ENCODE measurements around the gene RUVBL1.
A peak's percentile ranks its signal among the peaks of the same experiment; 100 is the strongest.

Gene RUVBL1

DNA sequence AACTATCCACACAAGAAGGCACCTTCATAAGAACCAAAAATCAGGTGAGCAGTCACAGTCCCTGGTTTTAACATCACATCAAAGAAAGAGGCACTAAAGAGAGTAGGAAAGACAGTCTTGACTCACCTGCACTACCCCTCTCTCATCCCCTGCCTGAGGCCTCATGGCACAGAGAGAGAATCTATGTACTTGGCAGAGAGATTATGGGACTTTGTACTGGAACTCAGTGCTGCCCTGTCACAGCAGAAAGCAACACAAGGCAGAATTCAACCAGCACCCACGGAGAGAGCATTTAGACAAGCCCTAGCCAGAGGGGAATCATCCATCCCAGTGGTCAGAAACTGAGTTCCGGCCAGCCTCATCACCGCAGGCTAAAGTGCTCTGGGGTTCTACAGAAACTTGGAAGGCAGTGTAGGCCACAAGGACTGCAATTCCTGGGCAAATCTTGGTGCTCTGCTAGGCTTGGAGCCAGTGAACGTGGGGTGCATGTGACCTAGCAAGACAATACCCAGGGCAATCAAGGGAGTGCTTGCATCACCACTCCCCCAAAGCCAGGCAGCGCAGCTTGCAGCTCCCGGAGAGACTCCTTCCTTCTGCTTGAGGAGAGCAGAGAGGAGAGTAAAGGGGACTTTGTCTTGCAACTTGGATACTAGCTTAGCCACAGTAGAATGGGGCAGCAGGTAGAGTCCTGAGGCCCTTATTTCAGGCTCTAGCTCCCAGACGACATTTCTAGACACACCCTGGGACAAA, 8.5 kb upstream of the RUVBL1 start:
- DNase-seq: no peak

DNA sequence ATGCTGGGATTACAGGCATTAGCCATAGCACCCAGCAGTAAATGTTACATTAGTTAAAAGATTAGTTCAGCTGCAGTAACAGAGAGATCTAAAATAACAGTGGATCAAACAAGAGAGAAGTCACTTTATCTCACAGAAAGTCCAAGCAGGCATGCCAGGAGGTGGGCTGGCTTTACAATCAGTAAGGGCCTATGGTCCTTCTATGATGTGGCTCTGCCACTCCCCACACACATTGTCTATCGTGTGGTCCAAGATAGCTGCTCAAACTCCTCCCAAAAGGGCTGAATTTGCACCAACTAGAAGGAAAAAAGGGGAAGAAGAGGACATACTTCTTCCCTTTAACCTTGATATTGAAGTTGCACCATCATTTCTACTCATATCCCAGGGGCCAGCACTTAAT, 4.6 kb upstream of the RUVBL1 start:
- no peak for DNase-seq

DNA sequence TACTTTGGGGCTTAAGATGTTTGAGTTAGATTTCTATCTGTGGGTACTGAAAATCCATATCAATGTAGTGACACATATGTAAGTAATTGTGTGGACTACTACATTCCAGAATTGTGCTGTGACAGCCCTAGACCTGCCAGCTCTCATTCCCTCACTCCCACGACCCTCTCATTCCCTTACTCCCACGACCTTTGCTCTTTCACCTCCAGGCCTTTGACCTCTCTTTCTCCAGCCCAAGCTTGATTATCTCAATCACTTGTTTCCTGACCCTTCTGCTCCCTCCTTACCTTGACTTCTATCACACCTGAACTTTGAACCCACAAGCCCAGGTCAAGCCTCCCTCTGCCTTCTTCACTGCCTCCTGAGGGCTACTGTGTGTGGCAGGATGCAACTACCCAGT, 3.6 kb upstream of the RUVBL1 start:
- DNase-seq: no peak

DNA sequence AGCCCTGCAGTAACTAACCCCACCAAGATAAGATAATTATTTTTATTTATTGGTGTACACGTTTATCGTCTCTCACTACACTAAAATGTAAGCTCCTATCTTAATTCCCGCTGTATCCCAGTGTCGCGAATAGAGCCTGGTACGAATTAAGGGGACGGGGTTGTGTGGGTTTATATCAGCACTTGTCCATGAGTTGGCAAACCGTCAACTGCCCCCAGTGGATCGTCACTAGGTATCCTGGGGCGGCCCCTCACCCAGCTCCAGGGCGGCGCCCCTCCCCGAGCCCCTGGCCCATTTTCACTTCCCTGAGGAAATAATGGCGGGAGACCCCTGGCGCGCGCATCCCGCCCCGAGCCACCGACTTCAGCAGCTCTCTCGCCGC, 465 bp downstream of the RUVBL1 start:
- no peak for DNase-seq

DNA sequence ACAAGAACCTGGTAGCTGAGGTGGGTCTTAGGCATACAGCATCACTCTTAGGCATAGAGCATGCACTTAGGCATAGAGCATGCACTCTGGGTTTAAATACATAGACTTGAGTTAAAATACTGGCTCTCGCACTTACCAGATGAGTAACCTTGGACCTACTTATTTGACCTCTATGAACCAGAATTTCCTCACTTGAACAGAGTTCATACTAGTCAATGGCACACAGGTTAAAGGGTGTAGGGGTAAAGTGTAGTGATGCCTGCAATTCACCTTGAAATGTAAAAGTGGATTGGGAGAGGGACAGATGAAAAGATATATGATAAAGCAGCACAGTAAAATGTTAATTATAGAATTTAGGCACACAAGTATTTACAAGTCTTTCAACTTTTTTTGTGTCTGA, 1.6 kb downstream of the RUVBL1 start:
- no peak for DNase-seq

DNA sequence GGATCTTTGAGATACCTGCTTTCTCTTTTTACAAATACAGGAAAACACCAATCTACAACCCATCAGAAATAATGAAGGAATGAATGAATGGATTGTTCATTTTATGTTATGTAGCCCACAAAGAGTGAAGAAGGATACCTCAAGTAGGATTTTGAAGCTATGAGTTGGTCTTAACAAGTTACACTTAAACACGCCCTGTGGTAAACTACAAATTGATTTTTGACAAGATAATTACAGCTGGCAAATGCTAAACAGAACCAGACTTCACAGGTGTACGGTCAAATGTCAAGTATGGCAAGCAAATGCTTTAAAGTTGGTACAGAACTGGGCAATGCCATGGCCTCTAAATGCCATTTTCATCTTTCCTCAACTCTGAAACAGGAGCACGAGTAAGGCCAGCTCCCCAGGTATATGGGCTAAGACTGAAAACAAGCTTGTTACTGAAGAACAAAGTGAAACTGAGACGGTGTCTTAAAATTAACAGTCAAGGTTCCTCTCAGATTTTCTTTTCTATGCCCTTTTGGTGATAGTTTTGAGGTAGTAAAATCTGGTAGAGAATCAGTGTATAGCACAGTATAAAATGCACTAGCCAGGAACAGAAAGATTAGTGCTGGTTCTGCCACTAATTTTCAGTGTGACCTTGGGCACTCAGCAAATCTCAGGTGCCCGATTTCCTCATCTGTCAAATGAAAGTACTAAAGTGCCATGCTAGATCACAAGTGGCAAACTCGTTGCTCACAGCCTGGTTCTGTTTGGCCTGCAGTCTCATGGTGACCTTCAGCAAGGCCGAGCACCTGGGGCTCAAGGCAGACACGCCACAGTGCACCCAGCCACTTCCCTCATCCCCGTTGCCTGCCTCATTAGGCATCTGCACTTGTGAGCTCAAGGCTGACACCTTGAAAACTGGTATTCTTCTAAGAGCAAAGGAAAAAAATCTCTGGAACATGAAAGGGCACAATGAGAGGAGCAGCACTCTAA, 9.5 kb downstream of the RUVBL1 start:
- DNase-seq: no peak

DNA sequence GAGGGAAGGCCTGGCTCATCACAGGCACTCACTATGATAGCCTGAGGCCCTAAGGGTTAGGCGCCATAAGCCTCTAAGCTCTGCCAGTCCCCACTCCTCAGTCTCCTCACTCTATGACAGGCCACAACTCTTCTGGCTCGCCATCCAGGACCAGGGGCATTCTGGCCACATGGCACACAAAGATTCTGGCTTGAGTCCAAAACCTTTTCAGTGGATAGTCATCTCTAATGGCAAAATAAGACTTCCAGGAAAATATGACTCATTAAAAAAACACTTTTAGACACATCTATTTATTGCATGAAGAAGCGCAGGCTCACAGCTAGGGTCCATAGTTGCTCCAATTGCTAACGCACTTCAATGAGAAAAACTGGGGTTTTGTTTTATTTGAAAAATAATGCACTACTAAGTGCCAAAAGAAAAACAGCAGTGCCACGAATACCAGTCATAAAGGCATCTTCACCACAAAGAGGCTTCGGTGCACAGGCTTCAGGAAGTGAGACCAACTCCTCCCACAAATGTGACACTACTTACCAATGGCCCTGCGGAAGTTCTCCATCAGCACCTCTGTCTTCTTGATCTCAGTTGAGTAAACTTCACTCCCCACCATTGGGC, 11.1 kb downstream of the RUVBL1 start:
- peak; percentile 54 for DNase-seq

DNA sequence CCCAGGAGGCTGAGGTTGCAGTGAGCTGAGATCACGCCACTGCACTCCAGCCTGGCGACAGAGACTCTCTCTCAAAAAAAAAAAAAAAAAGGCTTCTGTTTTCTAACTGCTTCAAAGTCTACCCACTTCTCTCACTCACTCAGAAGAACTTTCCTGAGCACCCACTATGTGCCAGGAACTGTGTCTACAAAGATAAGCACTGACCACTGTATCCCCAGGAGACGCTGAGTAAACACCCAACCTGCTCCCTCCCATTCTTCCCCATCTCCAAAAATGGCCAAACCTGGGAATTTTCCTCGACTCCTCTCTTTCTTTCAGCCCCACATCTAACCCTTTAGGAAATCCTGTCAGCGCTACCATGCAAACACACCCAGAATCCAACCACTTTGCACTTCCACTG, 12.5 kb downstream of the RUVBL1 start:
- DNase-seq: no peak

DNA sequence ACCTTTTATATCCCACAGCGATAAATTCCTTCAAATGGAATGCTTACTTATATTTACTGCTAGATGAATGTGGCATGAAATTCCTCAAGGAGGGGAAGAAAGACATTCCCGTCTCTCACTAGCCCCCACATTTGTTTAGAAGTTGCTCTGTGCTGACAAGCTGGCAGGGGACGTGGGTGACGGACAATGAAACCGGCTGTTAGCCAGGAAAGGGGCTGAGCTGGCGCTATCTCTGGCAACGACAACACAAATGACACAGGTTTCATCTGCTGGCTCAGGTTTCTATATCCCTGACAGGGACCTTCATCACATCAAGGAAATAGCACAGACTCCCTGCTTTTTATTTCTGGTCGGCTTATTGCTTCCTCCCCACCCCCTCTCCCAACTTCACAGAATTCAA, 15.8 kb downstream of the RUVBL1 start:
- DNase-seq: no peak

DNA sequence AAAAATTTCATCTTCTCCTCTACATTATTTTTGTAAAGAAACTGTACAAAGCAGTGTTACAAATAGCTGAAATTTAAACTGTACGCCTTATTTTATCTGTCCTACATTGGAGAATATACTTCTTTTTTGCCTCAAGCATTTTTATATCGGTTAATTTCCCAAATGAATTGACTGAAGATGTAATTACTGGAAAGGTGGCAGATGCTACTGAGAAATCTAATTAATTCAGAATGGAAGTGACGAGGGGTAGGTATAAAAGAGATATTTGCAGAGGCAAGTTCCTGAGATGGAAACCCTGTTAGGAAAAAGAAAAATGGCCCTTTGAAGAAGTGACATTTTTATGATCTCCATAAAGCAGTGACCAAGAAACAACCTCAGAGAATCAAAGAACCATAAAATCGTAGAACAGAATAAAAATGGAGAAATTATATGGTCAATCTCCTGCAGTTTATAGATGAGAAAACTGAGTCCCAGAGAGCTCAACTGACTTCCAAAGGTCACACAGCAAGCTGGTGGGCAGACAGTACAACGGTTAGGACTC, 20.4 kb downstream of the RUVBL1 start:
- DNase-seq: no peak

DNA sequence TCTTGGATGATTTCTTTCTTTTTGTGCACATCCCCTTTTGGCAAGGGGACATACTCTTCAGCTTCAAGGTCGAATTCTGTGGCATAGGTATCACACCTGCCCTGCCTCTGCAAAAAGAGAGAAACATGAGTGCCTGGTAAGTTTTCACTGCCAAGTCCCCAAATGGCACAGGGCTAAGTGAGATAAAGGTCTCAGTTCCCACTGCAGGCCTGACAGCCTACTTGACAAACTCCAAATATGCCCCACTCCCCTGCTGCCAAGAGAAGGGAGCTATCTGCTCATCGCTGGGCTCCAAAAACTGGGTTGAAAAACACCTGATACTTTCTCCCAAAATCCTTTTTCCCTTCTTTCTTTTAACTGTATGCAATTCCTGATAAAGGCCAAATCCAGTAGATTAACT, 23.0 kb downstream of the RUVBL1 start:
- DNase-seq: no peak

DNA sequence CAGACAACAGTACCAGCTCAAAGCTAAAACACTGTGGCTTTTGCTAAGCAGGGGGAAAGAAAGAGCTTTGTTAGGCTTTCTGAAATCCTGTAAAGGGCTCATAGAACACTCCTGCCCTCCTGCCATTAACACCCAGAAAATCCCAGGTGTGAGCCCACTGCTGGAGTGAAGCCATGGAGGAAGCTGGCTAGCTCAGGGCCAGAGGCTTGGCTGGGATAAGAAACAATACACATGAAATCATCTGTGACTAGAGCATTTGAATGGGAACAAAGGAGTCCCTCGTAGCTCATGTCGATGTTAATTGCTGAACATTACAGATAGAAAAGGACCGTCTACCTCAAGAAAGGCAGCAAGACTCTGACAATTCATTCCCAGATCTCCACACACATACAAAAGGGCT, 23.5 kb downstream of the RUVBL1 start:
- DNase-seq: no peak

DNA sequence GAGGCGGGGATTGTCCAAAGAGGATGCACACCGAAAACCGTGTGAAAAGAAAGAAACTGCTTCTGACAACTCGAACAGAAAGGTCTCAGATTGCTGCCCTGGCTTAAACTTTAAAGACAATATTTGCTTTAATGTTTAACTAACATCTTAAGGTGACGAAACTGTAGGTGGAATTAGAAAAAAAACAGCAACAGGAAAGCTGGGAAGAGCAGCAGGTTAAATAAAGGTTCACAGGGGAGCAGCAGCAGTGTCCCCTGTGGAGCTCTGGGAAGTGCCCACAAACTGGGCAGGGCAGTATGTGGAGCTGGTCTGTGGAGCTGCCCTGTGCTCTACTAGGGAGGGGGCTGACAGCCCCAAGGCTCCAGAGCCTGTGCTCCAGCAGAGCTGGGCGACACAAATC, 25.4 kb downstream of the RUVBL1 start:
- no peak for DNase-seq

DNA sequence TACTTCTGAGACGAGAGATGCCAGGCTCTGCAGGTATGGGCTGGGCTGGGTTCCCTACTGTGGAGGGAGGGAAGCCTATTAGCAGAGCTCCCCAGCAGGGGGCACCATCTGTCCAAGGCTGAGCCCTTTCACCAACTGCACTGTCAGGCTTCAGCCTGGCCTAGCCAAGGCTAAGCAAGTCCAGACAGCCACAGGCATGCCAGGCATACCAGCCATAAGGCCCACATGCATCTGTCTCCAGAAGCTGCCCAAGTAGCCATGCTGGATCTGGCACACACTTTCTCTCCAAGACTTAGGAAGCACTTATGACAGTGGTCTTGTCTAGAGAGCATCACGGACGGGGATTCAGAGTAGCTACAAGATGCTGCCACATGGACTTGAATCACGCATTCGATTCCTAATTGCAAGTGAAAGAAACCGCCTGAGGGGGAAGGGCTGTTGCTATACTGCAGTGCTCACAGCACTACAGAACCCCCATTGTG, 28.3 kb downstream of the RUVBL1 start:
- peak; percentile 44 for DNase-seq

DNA sequence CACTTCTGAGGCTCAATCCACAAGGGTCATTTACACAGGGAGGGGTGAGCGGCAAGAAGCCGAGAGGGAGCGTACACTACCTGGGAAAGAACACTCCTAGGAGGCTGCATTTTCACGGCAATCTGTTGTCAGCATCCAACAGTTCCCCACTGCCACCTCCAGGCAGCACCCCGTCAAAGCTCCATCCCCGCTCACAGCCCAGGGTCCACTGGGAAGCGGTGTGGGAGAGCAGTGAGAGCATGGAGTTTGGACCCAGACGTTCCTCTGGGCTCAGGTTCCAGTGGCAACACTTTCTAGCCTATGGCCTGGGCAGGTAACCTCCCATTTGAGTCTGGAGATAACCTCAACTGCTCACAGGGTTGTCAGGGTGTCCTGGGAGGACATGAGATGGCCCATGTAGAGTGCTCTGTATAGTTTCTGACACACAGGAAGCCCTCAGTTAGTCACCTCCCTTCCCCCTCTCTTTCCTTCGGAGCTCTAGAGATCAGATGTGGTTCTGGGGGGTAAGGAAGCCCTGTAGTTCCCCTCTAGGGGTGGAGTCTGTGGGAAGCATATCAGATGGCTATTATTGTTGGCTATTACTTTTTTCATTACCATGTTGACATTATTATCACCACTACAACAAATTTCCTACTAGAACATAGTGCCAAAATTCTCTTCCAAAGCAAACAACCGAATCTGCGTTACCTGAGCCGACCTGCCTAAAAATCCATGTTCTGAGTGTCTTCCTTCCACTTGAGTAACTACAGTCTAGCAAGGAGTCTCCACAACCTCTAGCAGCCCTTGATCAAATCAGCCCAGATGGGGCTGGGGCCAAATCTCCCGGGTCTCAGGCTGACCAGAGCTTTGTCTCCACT, 29.1 kb downstream of the RUVBL1 start:
- DNase-seq: no peak

DNA sequence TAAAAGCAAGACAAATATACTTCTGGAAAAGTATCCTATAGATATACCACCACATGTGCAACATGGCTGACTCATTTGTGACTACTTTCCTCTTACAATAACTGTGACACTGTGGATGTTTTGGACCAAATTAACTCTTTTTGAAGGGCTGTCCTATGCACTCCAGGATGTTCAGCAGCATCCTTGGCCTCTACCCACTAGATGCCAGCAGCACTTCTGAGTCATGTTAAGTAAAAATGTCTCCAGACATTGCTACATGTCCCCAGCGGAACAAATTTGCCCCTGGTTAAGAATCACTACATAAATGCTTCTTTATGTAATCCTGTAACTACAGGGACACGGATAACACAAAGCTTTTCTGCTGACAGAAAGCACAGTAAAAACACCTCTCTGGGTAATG, 32.0 kb downstream of the RUVBL1 start:
- DNase-seq: no peak

DNA sequence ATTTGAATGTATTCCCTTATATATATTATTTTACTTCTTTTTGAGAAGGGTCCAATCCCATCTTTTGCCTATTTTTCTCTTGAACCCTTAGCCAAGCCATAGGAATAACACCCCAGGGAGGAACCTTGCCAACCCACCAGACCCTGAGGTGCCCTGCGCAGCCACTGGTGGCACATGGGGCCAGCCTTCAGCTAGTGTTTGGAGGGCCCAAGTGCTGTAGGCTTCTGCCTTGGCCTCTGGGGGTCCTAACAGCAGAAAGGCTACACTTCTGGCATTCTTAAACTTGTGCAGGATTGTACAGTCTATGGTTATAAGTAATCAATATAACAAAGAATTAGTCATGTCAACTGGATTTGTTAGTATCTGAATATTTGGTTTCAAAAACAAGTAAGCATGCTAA, 34.5 kb downstream of the RUVBL1 start:
- no peak for DNase-seq

DNA sequence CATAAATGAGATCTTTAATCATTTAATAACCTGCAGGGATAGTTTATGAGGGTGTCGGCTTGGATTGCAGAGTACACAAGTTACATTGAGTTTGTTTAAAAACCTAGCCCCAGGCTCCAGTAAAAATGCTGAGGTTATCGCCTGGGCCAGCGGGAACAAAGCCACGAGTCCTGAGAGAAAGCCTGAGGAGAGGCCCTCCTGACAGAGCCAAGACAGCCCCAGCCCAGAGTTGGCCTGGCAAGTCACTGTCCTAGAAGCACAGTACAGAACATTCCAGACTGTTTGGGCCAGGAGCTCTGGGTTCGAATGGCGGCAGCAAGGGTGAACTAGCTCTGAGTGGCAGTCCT, 39.0 kb downstream of the RUVBL1 start:
- no peak for DNase-seq

DNA sequence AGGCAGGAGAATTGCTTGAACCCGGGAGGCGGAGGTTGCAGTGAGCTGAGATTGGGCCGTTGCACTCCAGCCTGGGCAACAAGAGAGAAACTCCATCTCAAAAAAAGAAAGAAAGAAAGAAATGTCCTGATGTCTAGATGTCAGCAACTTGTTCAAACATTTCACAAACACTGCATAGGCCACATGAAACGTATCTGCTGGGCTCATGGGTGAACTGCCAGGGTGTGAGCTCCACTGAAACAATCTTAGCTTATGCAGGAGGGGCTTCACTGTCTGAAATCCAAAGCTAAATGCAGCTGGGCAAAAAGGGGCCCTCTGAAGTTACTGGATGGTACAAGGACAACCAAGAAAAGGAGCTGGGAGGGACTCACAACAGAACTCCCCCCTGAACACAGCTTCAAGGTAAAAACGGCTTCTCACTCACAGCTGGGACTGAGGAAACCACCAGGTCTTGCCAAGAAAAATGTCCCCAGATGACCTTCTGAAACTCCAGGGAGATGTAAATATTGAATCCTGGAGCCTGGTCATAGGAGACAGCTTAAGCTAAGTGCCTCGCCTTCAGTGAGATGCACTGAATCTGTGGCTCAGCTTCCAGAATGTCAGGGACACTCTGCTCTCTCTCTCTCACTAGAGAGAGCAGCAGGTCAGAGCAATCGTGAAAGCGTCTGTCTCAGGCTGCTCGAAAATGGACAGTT, 39.5 kb downstream of the RUVBL1 start:
- no peak for DNase-seq

DNA sequence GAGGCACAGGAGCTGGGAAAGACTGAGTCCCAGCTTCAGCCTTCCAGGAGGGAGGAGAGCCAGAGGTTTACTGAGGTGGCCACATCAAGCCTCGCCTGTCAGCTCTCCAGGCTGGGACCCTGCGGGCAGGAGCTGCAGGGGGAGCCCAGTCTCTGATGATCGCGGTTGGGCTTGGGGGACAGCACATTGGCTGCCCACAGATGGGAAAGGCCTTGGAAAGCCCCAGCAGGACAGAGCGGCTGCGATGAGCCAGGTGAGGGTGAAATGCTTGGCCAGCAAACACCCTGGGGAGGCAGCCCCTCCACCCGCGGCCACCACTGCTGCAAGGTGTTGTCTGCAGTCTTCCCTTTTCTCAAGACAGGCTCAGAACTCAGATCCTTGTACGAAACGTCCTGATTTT, 40.2 kb downstream of the RUVBL1 start:
- DNase-seq: no peak

DNA sequence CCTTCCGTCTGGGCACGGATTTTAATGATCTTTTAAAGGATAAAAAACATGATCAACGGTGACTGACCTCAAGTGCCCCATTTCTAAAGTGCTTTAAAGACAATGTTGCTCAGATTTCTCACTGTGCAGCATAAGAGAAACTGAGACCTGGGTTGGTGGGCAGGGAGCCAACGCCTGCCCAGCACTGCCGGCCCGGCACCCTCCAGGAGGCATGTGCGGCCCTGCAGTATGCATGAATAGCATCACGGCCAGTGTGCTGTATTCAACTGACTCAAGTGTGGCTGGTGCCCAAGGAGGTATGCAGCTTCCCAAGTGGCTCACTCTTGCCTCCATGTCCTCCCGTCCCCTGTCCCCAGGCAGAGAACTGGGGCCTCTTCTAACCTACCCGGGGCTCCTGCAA, 41.1 kb downstream of the RUVBL1 start:
- DNase-seq: no peak

DNA sequence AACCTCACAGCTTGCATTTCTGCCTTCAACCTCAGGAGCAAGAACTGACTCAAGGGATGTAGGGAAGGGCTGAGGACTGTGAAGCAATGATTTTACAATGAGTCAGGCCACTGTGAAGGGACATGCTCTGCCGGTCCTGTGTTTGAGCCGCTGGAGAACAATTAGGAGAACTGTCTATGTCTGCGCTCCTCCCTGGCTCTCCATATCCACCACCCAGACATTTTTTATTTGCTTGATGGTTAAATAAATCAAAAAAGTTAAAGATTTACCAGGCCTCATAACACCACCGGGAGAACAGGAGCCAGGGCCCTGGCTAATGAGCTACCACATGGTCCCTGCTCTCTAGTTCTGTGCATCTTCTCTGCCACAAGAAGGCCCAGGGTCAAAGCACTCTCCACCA, 41.8 kb downstream of the RUVBL1 start:
- no peak for DNase-seq
